OCI-LY7 (cell line): Measurements from ENCODE around the gene VSIG10L2. TPM values are rescaled to one million over a fixed set of nuclear protein-coding genes. Genes with fewer than 3 reads are reported as not detected.

Experiments used
- BruUV-seq: library from RNA; stranded (reverse); fragments of 400-500 nt; replicated peaks from 2 replicates; lab custom pipeline; 2021; lab: Mats Ljungman, UMichigan
- CTCF ChIA-PET: fragments of 300-600 bp; sonication (Branson Sonifier 250); formaldehyde crosslinking; loops from one replicate; lab custom pipeline; 2022; ENCODE audit warnings: antibody characterized with exemption; ENCODE audit not compliant: unreplicated experiment; lab: Charles Lee
- POLR2A ChIA-PET: fragments of 300-600 bp; sonication (Branson Sonifier 250); formaldehyde crosslinking; loops from one replicate; lab custom pipeline; 2022; ENCODE audit warnings: antibody characterized with exemption; lab: Charles Lee
- DNase-seq: peaks from one replicate; pipeline ENCODE4 v3.0.0-alpha.2; 2015; ENCODE audit warnings: low spot score
- H2AFZ ChIP-seq: fragments of 200-600 bp; sonication (generic), shearing (Covaris generic); 2 replicates; pipeline ENCODE4 v1.6.1; 2014; ENCODE audit warnings: mild to moderate bottlenecking, antibody characterized with exemption, low read length, moderate library complexity
- H3K27ac ChIP-seq: fragments of 200-600 bp; sonication (generic); 2 replicates; pipeline ENCODE4 v1.5.1; 2014; ENCODE audit warnings: mixed run types, low read depth, mild to moderate bottlenecking, moderate library complexity, low read length, inconsistent platforms; ENCODE audit not compliant: poor library complexity, severe bottlenecking
- H3K36me3 ChIP-seq: fragments of 200-600 bp; sonication (generic); 2 replicates; pipeline ENCODE4 v1.6.1; 2014; ENCODE audit warnings: mild to moderate bottlenecking, antibody characterized with exemption, low read length, moderate library complexity, mixed read lengths; ENCODE audit not compliant: insufficient read depth
- H3K4me1 ChIP-seq: fragments of 200-600 bp; sonication (generic); 2 replicates; pipeline ENCODE4 v1.5.1; 2014; ENCODE audit warnings: mild to moderate bottlenecking, low read length; ENCODE audit not compliant: insufficient read depth, poor library complexity, severe bottlenecking
- H3K4me2 ChIP-seq: fragments of 200-600 bp; sonication (generic); 2 replicates; pipeline ENCODE4 v1.6.1; 2014; ENCODE audit warnings: mild to moderate bottlenecking, low read length
- H3K4me3 ChIP-seq: fragments of 200-600 bp; sonication (generic); 2 replicates; pipeline ENCODE4 v1.5.1; 2014; ENCODE audit warnings: mild to moderate bottlenecking, low read depth, low read length; ENCODE audit not compliant: poor library complexity, severe bottlenecking
- H3K79me2 ChIP-seq: fragments of 200-600 bp; sonication (generic); 2 replicates; pipeline ENCODE4 v1.6.1; 2016; ENCODE audit warnings: low read depth, mild to moderate bottlenecking, low read length, moderate library complexity, mixed read lengths; ENCODE audit not compliant: insufficient read depth
- H3K9me2 ChIP-seq: fragments of 200-600 bp; sonication (generic); 2 replicates; pipeline ENCODE4 v1.6.1; 2016; ENCODE audit warnings: mild to moderate bottlenecking, low read length, mixed read lengths; ENCODE audit not compliant: insufficient read depth
- H3K9me3 ChIP-seq: fragments of 200-600 bp; sonication (generic); 2 replicates; pipeline ENCODE4 v1.6.1; 2014; ENCODE audit warnings: mild to moderate bottlenecking, mixed run types, low read length, mixed read lengths
- H4K20me1 ChIP-seq: fragments of 200-600 bp; sonication (generic); 2 replicates; pipeline ENCODE4 v1.6.1; 2014; ENCODE audit warnings: mild to moderate bottlenecking, antibody characterized with exemption, low read length, moderate library complexity, mixed read lengths; ENCODE audit not compliant: insufficient read depth
- EZH2phosphoT487 ChIP-seq: fragments of 200-600 bp; sonication (generic); IDR thresholded peaks from 2 replicates; pipeline ENCODE4 v1.6.1; 2018; ENCODE audit warnings: low read depth, borderline replicate concordance, mild to moderate bottlenecking, mixed run types, antibody characterized with exemption, low read length, moderate library complexity, mixed read lengths
- intact Hi-C: fragments of 100-400 bp; cut with micrococcal nuclease; formaldehyde crosslinking; loops from one replicate; pipeline ENCODE4 v1.10.0; 2022; ENCODE audit not compliant: unreplicated experiment
- total RNA-seq, 2 experiments: library from RNA; depleted of rRNA in 1 of 2; stranded (reverse); fragments of >200 nt in 1 of 2; shearing (Covaris generic) in 1 of 2; gene quantifications; 2 replicates each; pipeline ENCODE4 v1.2.3, GENCODE V29; 2014 to 2022
- TF ChIP-seq, protein P1 (sequence below): fragments of 200-600 bp; sonication (generic); conservative IDR thresholded peaks from 2 replicates; pipeline ENCODE4 v1.5.1; 2014; ENCODE audit warnings: mild to moderate bottlenecking, antibody characterized with exemption, low read length, moderate library complexity, mixed read lengths

VSIG10L2 gene
- total RNA-seq, 2 experiments from 2014 or later, result not detected

DNA sequence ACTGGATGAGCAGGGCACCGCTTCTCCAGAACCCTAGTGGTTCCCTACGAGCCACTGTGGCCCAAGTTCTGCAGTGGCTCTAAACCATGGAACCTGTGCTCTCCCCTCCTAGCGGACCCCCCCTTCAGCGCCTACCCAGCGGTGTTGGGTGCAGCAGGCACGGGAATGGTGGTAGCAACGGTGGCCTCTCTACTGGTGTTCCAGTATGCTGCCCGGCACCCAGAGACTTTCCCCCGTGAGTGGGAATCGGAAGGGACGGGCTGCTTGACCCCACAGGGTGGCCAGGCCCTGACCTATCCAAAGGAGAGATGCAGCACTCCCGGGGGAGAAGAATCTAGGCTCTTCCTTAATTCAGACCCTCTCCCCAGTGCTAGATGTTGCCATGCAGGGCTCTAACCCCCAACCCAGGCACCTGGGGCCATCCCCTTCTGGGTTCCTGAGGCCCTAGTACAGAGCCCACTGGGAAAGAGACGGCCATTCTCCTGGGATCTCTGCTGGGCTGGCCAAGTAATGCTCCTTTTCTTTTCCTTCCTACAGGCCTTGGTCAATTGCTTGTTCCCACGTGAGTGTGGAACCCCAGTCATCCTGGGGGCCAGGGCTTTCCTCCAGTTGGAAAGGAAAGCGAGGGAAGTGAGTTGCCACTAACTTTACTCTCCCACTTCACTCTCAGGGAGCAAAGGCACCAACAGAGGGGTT, 9.2 kb downstream of the VSIG10L2 start:
- Histone ChIP-seq H3K79me2 (no peaks in the 10 kb centered on the region), H4K20me1 (no peaks in the 10 kb centered on the region), H3K9me3 (no peaks in the 10 kb centered on the region), H3K4me1 (no peaks in the 10 kb centered on the region), H3K27ac (no peak overlapping the region), H3K4me2 (no peak overlapping the region), H3K36me3 (no peaks in the 10 kb centered on the region), H3K4me3 (no peak overlapping the region), H2AFZ (no peak overlapping the region), H3K9me2 (no peaks in the 10 kb centered on the region)
- intact Hi-C loops, result no loop called here
- BruUV-seq, result no TSS peak
- ChIA-PET CTCF (no interaction called here), POLR2A (no interaction called here)
- no peak for DNase-seq
- TF ChIP-seq, protein P1, sequence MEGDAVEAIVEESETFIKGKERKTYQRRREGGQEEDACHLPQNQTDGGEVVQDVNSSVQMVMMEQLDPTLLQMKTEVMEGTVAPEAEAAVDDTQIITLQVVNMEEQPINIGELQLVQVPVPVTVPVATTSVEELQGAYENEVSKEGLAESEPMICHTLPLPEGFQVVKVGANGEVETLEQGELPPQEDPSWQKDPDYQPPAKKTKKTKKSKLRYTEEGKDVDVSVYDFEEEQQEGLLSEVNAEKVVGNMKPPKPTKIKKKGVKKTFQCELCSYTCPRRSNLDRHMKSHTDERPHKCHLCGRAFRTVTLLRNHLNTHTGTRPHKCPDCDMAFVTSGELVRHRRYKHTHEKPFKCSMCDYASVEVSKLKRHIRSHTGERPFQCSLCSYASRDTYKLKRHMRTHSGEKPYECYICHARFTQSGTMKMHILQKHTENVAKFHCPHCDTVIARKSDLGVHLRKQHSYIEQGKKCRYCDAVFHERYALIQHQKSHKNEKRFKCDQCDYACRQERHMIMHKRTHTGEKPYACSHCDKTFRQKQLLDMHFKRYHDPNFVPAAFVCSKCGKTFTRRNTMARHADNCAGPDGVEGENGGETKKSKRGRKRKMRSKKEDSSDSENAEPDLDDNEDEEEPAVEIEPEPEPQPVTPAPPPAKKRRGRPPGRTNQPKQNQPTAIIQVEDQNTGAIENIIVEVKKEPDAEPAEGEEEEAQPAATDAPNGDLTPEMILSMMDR, result no peak
- no peak for TF ChIP-seq EZH2phosphoT487

DNA sequence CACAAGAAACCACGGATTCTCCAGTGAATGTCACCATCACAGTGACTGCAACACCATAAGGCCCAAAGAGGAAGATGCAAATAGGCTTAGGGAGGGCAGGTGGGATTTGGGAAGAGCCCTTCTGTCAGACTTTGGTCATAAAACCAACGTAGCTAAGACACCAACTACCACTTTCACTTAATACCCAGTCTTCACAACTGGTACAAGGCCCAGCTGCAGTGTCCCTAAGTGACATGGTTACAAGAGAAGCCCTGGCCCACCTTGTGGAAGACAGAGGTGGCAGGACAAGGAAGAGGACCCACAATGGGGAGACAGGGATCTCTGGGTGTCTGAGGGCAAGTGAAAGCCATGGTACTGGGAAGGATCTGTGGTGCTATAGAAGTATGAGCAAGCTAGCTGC, 10.0 kb downstream of the VSIG10L2 start:
- no peaks in the 10 kb centered on the region for H4K20me1 ChIP-seq
- no peak for DNase-seq
- no peak overlapping the region for H3K4me3 ChIP-seq
- no peaks in the 10 kb centered on the region for H3K9me3 ChIP-seq
- no peak for TF ChIP-seq EZH2phosphoT487
- TF ChIP-seq, protein P1, result no peak
- no peaks in the 10 kb centered on the region for H3K79me2 ChIP-seq
- ChIA-PET CTCF (no interaction called here), POLR2A (interaction anchor here (0.5 kb wide), 1 partner anchor 69 kb away, joined by 3 read pairs; no protein-coding TSS in a partner anchor)
- H3K27ac ChIP-seq, result no peak overlapping the region
- H3K36me3 ChIP-seq, result no peaks in the 10 kb centered on the region
- no peak overlapping the region for H2AFZ ChIP-seq
- H3K9me2 ChIP-seq, result no peaks in the 10 kb centered on the region
- H3K4me1 ChIP-seq, result no peaks in the 10 kb centered on the region
- BruUV-seq, result no TSS peak
- intact Hi-C loops, result no loop called here
- H3K4me2 ChIP-seq, result no peak overlapping the region
